Parietal lobe (tissue), 2 donors: ENCODE data around the gene TBC1D8. TPM values are rescaled to one million over a fixed set of nuclear protein-coding genes. Genes with fewer than 3 reads are reported as not detected.

Source experiments
- small RNA-seq: library from RNA; depleted of rRNA; stranded (forward); fragments of <200 nt; gene quantifications from one replicate; pipeline ENCODE3, GENCODE V24; 2014; ENCODE audit warnings: low replicate concordance
- total RNA-seq: library from RNA; depleted of rRNA; stranded (reverse); fragments of >200 nt; gene quantifications from one replicate; pipeline ENCODE4 v1.2.3, GENCODE V29; 2014

The TBC1D8 gene
- 12.5 TPM for total RNA-seq

GRCh38 chr2:101151146-101151858 is at the start of gene TBC1D8:
Gene TBC1D8, minus strand, starts transcription at chr2:101151382. Its CDS starts 129 bp downstream, at chr2:101151253.

DNA sequence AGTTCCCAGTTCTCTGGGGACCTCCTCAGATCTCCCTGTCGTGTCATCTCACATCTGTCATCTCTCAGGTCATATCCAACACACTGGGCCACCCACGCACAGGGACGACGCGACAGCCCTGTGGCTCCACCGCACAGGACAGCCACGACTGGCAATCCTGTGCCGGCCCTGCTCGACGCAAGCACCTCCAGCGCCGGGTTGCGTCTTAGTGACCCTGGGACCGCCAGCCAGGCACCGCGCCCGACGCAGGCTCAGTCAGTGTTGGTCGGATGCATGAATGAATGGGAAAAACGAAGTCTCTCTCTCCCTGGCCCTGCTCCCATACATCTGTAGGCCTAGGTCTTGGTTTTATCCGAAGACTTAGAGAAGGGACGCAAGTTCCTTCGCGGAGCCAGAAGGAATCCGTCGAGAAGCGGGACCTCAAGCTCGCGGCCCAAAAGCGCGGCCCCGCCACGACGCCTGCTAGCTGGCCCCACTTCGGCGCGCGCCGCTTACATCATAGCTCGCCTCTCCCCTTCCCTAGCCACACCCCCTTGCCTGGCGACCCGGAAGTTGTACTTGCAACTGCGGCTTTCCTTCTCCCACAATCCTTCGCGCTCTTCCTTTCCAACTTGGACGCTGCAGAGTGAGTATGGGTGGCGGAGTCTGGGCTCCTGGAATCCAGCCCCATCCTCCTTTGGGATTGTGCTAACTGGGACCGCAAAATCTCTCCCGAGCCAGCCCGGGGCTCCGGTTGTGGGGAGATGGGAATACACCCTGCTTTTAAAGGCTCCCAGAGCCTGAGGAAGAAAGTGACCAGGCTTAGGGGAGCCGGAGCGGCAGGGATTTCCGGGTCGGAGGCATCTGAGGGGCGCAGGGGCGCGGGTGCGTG is 149.3 kb downstream of the TBC1D8 start, which contains the start of gene RPL31:
TSS of gene RPL31 (plus strand) at position 599 of the 871 bp plus-strand sequence. CDS start 413 bp downstream, outside the sequence.

Small RNAs within 50 kb of the gene (small RNA-seq; reads per million reads assigned to genes)
- not detected for gene BBIP1P1

Other genes with a start within 250 kb of the TBC1D8 start
- gene RPL31, start 149.1 kb downstream of the TBC1D8 start, total RNA-seq = 759 TPM
- gene CNOT11, start 101.5 kb upstream of the TBC1D8 start, total RNA-seq = 15.0 TPM
- gene RNF149, start 157.3 kb upstream of the TBC1D8 start, total RNA-seq = 90.5 TPM
- gene CREG2, start 236.1 kb upstream of the TBC1D8 start, total RNA-seq = 4.7 TPM